ENCODE results near the gene UCK2. TPM values are rescaled to one million over a fixed set of nuclear protein-coding genes. Genes with fewer than 3 reads are reported as not detected.

The UCK2 gene
- total RNA-seq, 1 experiment from 2014 or later: 77.9 TPM

GRCh38 chr1:165924117-165924516 lies 96.7 kb downstream of the UCK2 start:
- no CpG with 5 or more reads among the region's 11 CpGs for WGBS (ENCODE audit: extremely low coverage, insufficient read length, low lambda C conversion rate)
- H3K18ac ChIP-seq (ENCODE audit: insufficient read length, low read depth, low read length): no peak overlapping the region
- H3K9ac ChIP-seq (ENCODE audit: extremely low read depth, insufficient read length, low read length): no peak overlapping the region
- no peaks in the 10 kb centered on the region for H3K27me3 ChIP-seq (ENCODE audit: insufficient read depth, low read length)
- no peak overlapping the region for H2BK5ac ChIP-seq (ENCODE audit: insufficient read length, low read length)
- no peak overlapping the region for H3K4me2 ChIP-seq (ENCODE audit: insufficient read depth, insufficient read length, low read length)
- no peak for DNase-seq
- Mint-ChIP-seq H3K9me3 (no peaks in the 10 kb centered on the region), H3K36me3 (ENCODE audit: insufficient read depth in 1 of 3, low read depth in 3 of 3) (no peaks in the 10 kb centered on the region), H3K27me3 (ENCODE audit: low read depth) (peaks cover under 1% of the 10 kb centered on the region; the same call in 1 of the 2 replicates), H3K4me1 (peaks cover 0 to 2% of the 10 kb centered on the region in 2 experiments; a peak in 1 of 4 replicates), H3K4me3 (no peak overlapping the region), H3K27ac (no peak overlapping the region)
- no peak overlapping the region for H2BK120ac ChIP-seq (ENCODE audit: low read depth, low read length, poor library complexity, severe bottlenecking)
- H3T11ph ChIP-seq (ENCODE audit: low read length): no peak overlapping the region
- no peak overlapping the region for H2BK15ac ChIP-seq (ENCODE audit: low read depth, low read length)
- H3K79me1 ChIP-seq (ENCODE audit: insufficient read depth, low read depth, low read length, poor library complexity, severe bottlenecking): no peaks in the 10 kb centered on the region
- no peak for TF ChIP-seq CTCF (conservative IDR thresholded peaks at IDR 0.05)
- H3K4me1 ChIP-seq (ENCODE audit: insufficient read depth, low read length): no peaks in the 10 kb centered on the region
- H2AFZ ChIP-seq (ENCODE audit: low read length): no peak overlapping the region
- H3K23ac ChIP-seq (ENCODE audit: insufficient read length, low read depth, low read length): no peak overlapping the region
- no peak overlapping the region for H3K4ac ChIP-seq (ENCODE audit: low read depth, low read length)
- H3K79me2 ChIP-seq (ENCODE audit: insufficient read depth, low read length): no peaks in the 10 kb centered on the region
- H4K8ac ChIP-seq (replicated peaks; ENCODE audit: insufficient read length, low read depth, low read length): no peak overlapping the region
- no peaks in the 10 kb centered on the region for H3K23me2 ChIP-seq (ENCODE audit: insufficient read length, low read depth, low read length, poor library complexity, severe bottlenecking)
- no peak overlapping the region for H2AK5ac ChIP-seq (ENCODE audit: insufficient read length, low read length)
- H4K5ac ChIP-seq (ENCODE audit: insufficient read length, low read depth, low read length): no peak overlapping the region
- H4K91ac ChIP-seq (ENCODE audit: insufficient read length, low read depth, low read length): no peak overlapping the region
- H3K14ac ChIP-seq (ENCODE audit: insufficient read depth, low read length): no peak overlapping the region
- H4K20me1 ChIP-seq (ENCODE audit: control insufficient read depth, insufficient read depth, insufficient read length): no peaks in the 10 kb centered on the region
- no peaks in the 10 kb centered on the region for H3K9me3 ChIP-seq (ENCODE audit: control insufficient read depth, low read depth, low read length)
- no peak overlapping the region for H2BK20ac ChIP-seq (ENCODE audit: low read depth, low read length, poor library complexity, severe bottlenecking)
- no peak overlapping the region for H3K27ac ChIP-seq (ENCODE audit: insufficient read length, low read depth, low read length)
- no peak overlapping the region for H3K56ac ChIP-seq (ENCODE audit: insufficient read length, low read depth, low read length)
- H2BK12ac ChIP-seq (ENCODE audit: insufficient read length, low read depth, low read length): no peak overlapping the region
